ENCODE data around the gene DPEP1.

DPEP1 gene

DNA sequence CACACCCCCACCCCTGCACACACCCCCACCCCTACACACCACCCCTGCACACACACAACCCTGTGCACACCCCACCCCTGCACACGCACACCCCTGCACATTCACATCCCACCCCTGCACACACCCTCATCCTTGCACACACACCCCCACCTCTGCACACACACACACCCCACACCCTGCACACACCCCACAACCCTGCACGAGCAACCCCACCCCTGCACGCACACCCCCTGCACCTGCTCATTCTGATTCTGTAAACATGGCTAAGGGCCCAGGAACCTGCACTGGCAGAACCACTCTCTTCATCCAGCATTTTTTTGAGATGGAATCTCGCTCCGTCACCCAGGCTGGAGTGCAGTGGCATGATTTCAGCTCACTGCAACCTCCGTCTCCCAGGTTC lies 25.9 kb downstream of the DPEP1 start:
- no peak overlapping the region for H3K4me3 ChIP-seq (ENCODE audit: low read depth, low read length)
- no peak for TF ChIP-seq CTCF (IDR thresholded peaks at IDR 0.05; ENCODE audit: low read depth, low read length)

GRCh38 chr16:89641458-89642119 lies 28.1 kb downstream of the DPEP1 start:
- TF ChIP-seq CTCF (IDR thresholded peaks at IDR 0.05; ENCODE audit: low read depth, low read length) = no peak
- Histone ChIP-seq H3K27me3 (no peaks in the 10 kb centered on the region), H3K9me3 (no peaks in the 10 kb centered on the region), H3K36me3 (peaks cover 11% of the 10 kb centered on the region), H3K4me3 (ENCODE audit: low read depth, low read length) (no peak overlapping the region), H3K4me1 (peaks cover 4% of the 10 kb centered on the region)
- DNase-seq = no peak

More for the DNA sequence above, 25.9 kb downstream of the DPEP1 start:
- H3K36me3 ChIP-seq = no peaks in the 10 kb centered on the region
- no peak for DNase-seq
- H3K9me3 ChIP-seq = no peaks in the 10 kb centered on the region
- H3K27me3 ChIP-seq = no peaks in the 10 kb centered on the region
- peaks cover 4% of the 10 kb centered on the region for H3K4me1 ChIP-seq

- H3K9me3 ChIP-seq = no peaks in the 10 kb centered on the region
Measured at GRCh38 chr16:89642574-89642973, 29.1 kb downstream of the DPEP1 start.

GRCh38 chr16:89643769-89644300 lies 30.4 kb downstream of the DPEP1 start:
- TF ChIP-seq CTCF (IDR thresholded peaks at IDR 0.05; ENCODE audit: low read depth, low read length) = no peak
- Histone ChIP-seq H3K27me3 (no peaks in the 10 kb centered on the region), H3K36me3 (peaks cover 15% of the 10 kb centered on the region), H3K9me3 (no peaks in the 10 kb centered on the region), H3K4me3 (ENCODE audit: low read depth, low read length) (no peak overlapping the region), H3K4me1 (peaks cover 4% of the 10 kb centered on the region)
- no peak for DNase-seq

More at GRCh38 chr16:89642574-89642973, 29.1 kb downstream of the DPEP1 start:
- DNase-seq = no peak
- Histone ChIP-seq H3K4me3 (ENCODE audit: low read depth, low read length) (no peak overlapping the region), H3K27me3 (no peaks in the 10 kb centered on the region), H3K4me1 (peaks cover 4% of the 10 kb centered on the region), H3K36me3 (peaks cover 15% of the 10 kb centered on the region)
- TF ChIP-seq CTCF (IDR thresholded peaks at IDR 0.05; ENCODE audit: low read depth, low read length) = no peak

DNA sequence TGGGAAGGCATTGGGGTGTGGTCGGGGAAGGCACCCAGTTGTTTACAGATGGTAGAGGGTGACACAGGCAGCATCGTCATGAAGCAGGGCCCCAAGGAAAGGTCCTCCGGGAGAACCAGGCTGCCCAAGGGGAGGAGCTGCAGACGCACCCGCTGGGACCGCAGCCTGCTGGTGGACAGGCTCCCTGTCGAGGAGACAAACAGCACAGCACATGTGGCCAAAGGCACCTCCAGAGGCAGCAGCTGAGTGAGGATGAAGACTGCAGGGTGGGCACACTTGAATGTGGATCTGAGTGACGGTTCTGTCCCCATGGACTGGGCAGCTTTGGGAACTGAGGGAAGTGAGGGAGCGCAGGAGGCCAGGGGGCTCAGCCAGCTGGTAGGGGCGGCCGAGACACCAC lies 31.7 kb downstream of the DPEP1 start:
- Histone ChIP-seq H3K4me3 (ENCODE audit: low read depth, low read length) (no peak overlapping the region), H3K4me1 (peaks cover 4% of the 10 kb centered on the region), H3K27me3 (no peaks in the 10 kb centered on the region), H3K36me3 (peaks cover 15% of the 10 kb centered on the region), H3K9me3 (no peaks in the 10 kb centered on the region)
- TF ChIP-seq CTCF (IDR thresholded peaks at IDR 0.05; ENCODE audit: low read depth, low read length) = no peak
- no peak for DNase-seq

- Histone ChIP-seq H3K4me1 (no peaks in the 10 kb centered on the region), H3K4me3 (ENCODE audit: low read depth, low read length) (no peak overlapping the region), H3K27me3 (no peaks in the 10 kb centered on the region), H3K36me3 (peaks cover 20% of the 10 kb centered on the region), H3K9me3 (no peaks in the 10 kb centered on the region)
- no peak for TF ChIP-seq CTCF (IDR thresholded peaks at IDR 0.05; ENCODE audit: low read depth, low read length)
- DNase-seq = no peak
Measured at GRCh38 chr16:89646270-89646669, 32.8 kb downstream of the DPEP1 start.

Data from BE2C (cell line).